T-cell (primary cell): Measurements from ENCODE around the gene EGFL8. TPM values are rescaled to one million over a fixed set of nuclear protein-coding genes. Genes with fewer than 3 reads are reported as not detected.
A peak's percentile ranks its signal among the peaks of the same experiment; 100 is the strongest.

Experiments used
- ATAC-seq, 4 experiments: fragments of 200-7000 bp in 3 of 4; fragments of 150-1000 bp in 1 of 4; cut with Tn5 transposase; replicated peaks in 1 of 4; 1 replicate in 3 of 4; 2 replicates in 1 of 4; pipeline ENCODE4 v1.10.0; 2021; ENCODE audit warnings: moderate library complexity in 3 of 4, mild to moderate bottlenecking in 2 of 4, moderate number of reproducible peaks in 1 of 4
- CTCF ChIA-PET, 2 donors: fragments of 300-600 bp; sonication (Branson Sonifier 250); formaldehyde crosslinking; loops; one replicate each; lab custom pipeline; 2022; ENCODE audit warnings: antibody characterized with exemption in 2 of 2; lab: Charles Lee
- POLR2A ChIA-PET, 2 donors: fragments of 300-600 bp; sonication (Branson Sonifier 250); formaldehyde crosslinking; loops; one replicate each; lab custom pipeline; 2022; ENCODE audit warnings: antibody characterized with exemption in 2 of 2; lab: Charles Lee
- DNase-seq, 35 experiments: peaks; one replicate each; pipeline versions ENCODE4 v3.0.0 to v3.0.0-alpha.2; 2013 to 2023
- H3K27ac ChIP-seq: one replicate; pipeline ENCODE4 v1.5.1; 2013; ENCODE audit warnings: low read length
- H3K27me3 ChIP-seq, 2 experiments: replicated peaks in 1 of 2; 1 replicate in 1 of 2; 2 replicates in 1 of 2; pipeline versions ENCODE4 v1.6.1 to v1.7.0; 2013; ENCODE audit warnings: low read length in 1 of 2, mixed read lengths in 1 of 2; ENCODE audit not compliant: control insufficient read depth in 2 of 2, insufficient read depth in 2 of 2; ENCODE audit errors: extremely low read depth in 1 of 2
- H3K36me3 ChIP-seq, 2 donors: 1 replicate in 1 of 2; 2 replicates in 1 of 2; pipeline versions ENCODE4 v1.6.1 to v1.7.0; 2013; ENCODE audit warnings: low read length in 1 of 2; ENCODE audit not compliant: control insufficient read depth in 2 of 2, insufficient read depth in 1 of 2; ENCODE audit errors: extremely low read depth in 1 of 2
- H3K4me1 ChIP-seq, 2 experiments: 1 replicate in 1 of 2; 2 replicates in 1 of 2; pipeline versions ENCODE4 v1.6.1 to v1.7.0; 2013; ENCODE audit warnings: low read length in 2 of 2, mixed read lengths in 1 of 2; ENCODE audit not compliant: insufficient read depth in 2 of 2, control insufficient read depth in 1 of 2; ENCODE audit errors: extremely low read depth in 1 of 2
- H3K4me3 ChIP-seq, 2 donors: 1 replicate in 1 of 2; 2 replicates in 1 of 2; pipeline versions ENCODE4 v1.5.1 to v1.7.0; 2013; ENCODE audit warnings: mild to moderate bottlenecking in 2 of 2, low read length in 1 of 2, moderate library complexity in 1 of 2; ENCODE audit not compliant: control insufficient read depth in 1 of 2; ENCODE audit errors: extremely low read depth in 1 of 2
- H3K9me3 ChIP-seq: 2 replicates; pipeline ENCODE4 v1.7.0; 2013
- H3K27ac Mint-ChIP-seq, 2 donors: one replicate each; pipeline ENCODE4 v1.8.0; 2020 to 2021; ENCODE audit warnings: mild to moderate bottlenecking in 2 of 2, mixed read lengths in 2 of 2
- H3K27me3 Mint-ChIP-seq, 2 donors: one replicate each; pipeline ENCODE4 v1.8.0; 2021 to 2022; ENCODE audit warnings: mixed read lengths in 2 of 2
- H3K36me3 Mint-ChIP-seq: one replicate; pipeline ENCODE4 v1.8.0; 2021; ENCODE audit warnings: mixed read lengths
- H3K4me1 Mint-ChIP-seq, 3 donors: one replicate each; pipeline ENCODE4 v1.8.0; 2020 to 2022; ENCODE audit warnings: mixed read lengths in 3 of 3, mild to moderate bottlenecking in 1 of 3
- H3K4me3 Mint-ChIP-seq, 3 donors: one replicate each; pipeline ENCODE4 v1.8.0; 2020 to 2022; ENCODE audit warnings: mild to moderate bottlenecking in 3 of 3, mixed read lengths in 3 of 3, moderate library complexity in 3 of 3
- H3K9me3 Mint-ChIP-seq, 3 donors: one replicate each; pipeline ENCODE4 v1.8.0; 2020 to 2022; ENCODE audit warnings: mixed read lengths in 3 of 3
- WGBS: methylation state at CpG from one replicate; pipeline ENCODE4 v1.1.5; 2013; ENCODE audit warnings: missing lambda C conversion rate; ENCODE audit not compliant: insufficient coverage; 5-methylcytosine and 5-hydroxymethylcytosine counted together
- total RNA-seq, 35 experiments: library from RNA in 6 of 35; stranded (reverse) in 6 of 35; fragments of 120-200 nt in 1 of 35; gene quantifications; one replicate each; pipeline versions ENCODE4 v1.2.1 to v1.2.4 and lab custom pipeline; 2013 to 2026

EGFL8 gene
- total RNA-seq, 5 donors from 2014 or later (not counting 1 experiment from before 2014, with no cell fraction given), result 13.9 to 18.9 (median 16.9) TPM

- WGBS, result 77% methylated on average over 17 of the region's 35 CpGs
- Mint-ChIP-seq H3K36me3 (peaks cover 7% of the 10 kb centered on the region), H3K4me1 (peaks cover 59 to 73% (median 66%) of the 10 kb centered on the region in 3 donors), H3K9me3 (no peaks in the 10 kb centered on the region), H3K27ac (peak overlapping the region; percentile 55 to 71), H3K4me3 (peak overlapping the region; percentile 65 to 97 (median 91)), H3K27me3 (peaks cover 6 to 34% of the 10 kb centered on the region in 2 donors)
- Histone ChIP-seq H3K27ac (peak overlapping the region; percentile 81), H3K27me3 (peaks cover under 1 to 43% of the 10 kb centered on the region in 2 experiments), H3K4me1 (peaks cover 6 to 71% of the 10 kb centered on the region in 2 experiments), H3K36me3 (peaks cover 2 to 5% of the 10 kb centered on the region in 2 donors), H3K4me3 (no peak overlapping the region), H3K9me3 (no peaks in the 10 kb centered on the region)
- CTCF ChIA-PET, result interaction anchor here in 1 of 2 donors (0.6 kb wide), 1 partner anchor 36 kb away, joined by 5 read pairs; no protein-coding TSS in a partner anchor
- ATAC-seq, result no peak
- no peak for DNase-seq
- POLR2A ChIA-PET, result no interaction called here
Measured at GRCh38 chr6:32152769-32153563, 11.4 kb upstream of the EGFL8 start.

GRCh38 chr6:32153564-32154513, 10.6 kb upstream of the EGFL8 start, which contains the start of gene PPT2:
TSS of gene PPT2 (plus strand) at chr6:32154141. CDS start at chr6:32154595, 454 bp downstream.
- peak; percentile 62 to 78 (median 66) for ATAC-seq
- Mint-ChIP-seq H3K4me3 (peak within 1 kb of the TSS; percentile 91 to 97 (median 94)), H3K36me3 (peaks cover 14% of the 10 kb centered on the region), H3K4me1 (peaks cover 50 to 64% (median 57%) of the 10 kb centered on the region in 3 donors), H3K27me3 (peaks cover 6 to 26% of the 10 kb centered on the region in 2 donors), H3K9me3 (no peaks in the 10 kb centered on the region), H3K27ac (peak within 1 kb of the TSS; percentile 75 to 93)
- WGBS, result under 1% methylated on average over 30 of the region's 52 CpGs
- Histone ChIP-seq H3K36me3 (peaks cover 6% of the 10 kb centered on the region in 2 donors), H3K4me1 (peaks cover 6 to 63% of the 10 kb centered on the region in 2 experiments), H3K9me3 (no peaks in the 10 kb centered on the region), H3K27me3 (peaks cover 0 to 34% of the 10 kb centered on the region in 2 experiments), H3K4me3 (peak within 1 kb of the TSS; percentile 92), H3K27ac (peak within 1 kb of the TSS; percentile 81)
- CTCF ChIA-PET, result interaction anchor here in 1 of 2 donors (1.0 kb wide), 1 partner anchor 35 kb away, joined by 3 read pairs; no protein-coding TSS in a partner anchor
- DNase-seq, result peak; percentile 50 to 86 (median 69)
- POLR2A ChIA-PET, result interaction anchor here in 1 of 2 donors (0.6 kb wide), 1 partner anchor 1446 kb away, joined by 5 read pairs; no protein-coding TSS in a partner anchor

- Mint-ChIP-seq H3K36me3 (peaks cover 14% of the 10 kb centered on the region), H3K9me3 (no peaks in the 10 kb centered on the region), H3K4me3 (peak overlapping the region; percentile 91 to 97 (median 94)), H3K4me1 (peaks cover 46 to 60% (median 53%) of the 10 kb centered on the region in 3 donors), H3K27ac (peak overlapping the region; percentile 75 to 93), H3K27me3 (peaks cover 5 to 22% of the 10 kb centered on the region in 2 donors)
- Histone ChIP-seq H3K27ac (peak overlapping the region; percentile 81), H3K36me3 (peaks cover 6% of the 10 kb centered on the region in 2 donors), H3K27me3 (peaks cover 0 to 26% of the 10 kb centered on the region in 2 experiments), H3K4me1 (peaks cover 6 to 55% of the 10 kb centered on the region in 2 experiments), H3K4me3 (peak overlapping the region; percentile 92), H3K9me3 (no peaks in the 10 kb centered on the region)
- ChIA-PET POLR2A (interaction anchor here in 1 of 2 donors (0.6 kb wide), 1 partner anchor 1447 kb away, joined by 5 read pairs; no protein-coding TSS in a partner anchor), CTCF (interaction anchor here in 1 of 2 donors (0.6 to 1.0 kb wide), 2 partner anchors 36 to 248 kb away, joined by 3 read pairs; no protein-coding TSS in a partner anchor)
- DNase-seq, result peak; percentile 34 to 79 (median 54)
- WGBS, result under 1% methylated on average over 22 of the region's 34 CpGs
- peak; percentile 70 to 80 (median 78) for ATAC-seq
Measured at GRCh38 chr6:32154514-32155161, 9.8 kb upstream of the EGFL8 start.

GRCh38 chr6:32156891-32157290, 7.5 kb upstream of the EGFL8 start:
- H3K27ac Mint-ChIP-seq, result no peak overlapping the region

GRCh38 chr6:32158052-32158451, 6.3 kb upstream of the EGFL8 start:
- POLR2A ChIA-PET, result no interaction called here
- ATAC-seq, result no peak

More at GRCh38 chr6:32156891-32157290, 7.5 kb upstream of the EGFL8 start:
- H3K27me3 ChIP-seq, result peaks cover 0 to 11% of the 10 kb centered on the region in 2 experiments
- no peak for ATAC-seq
- WGBS, result no CpG with 5 or more reads among the region's 9 CpGs
- H3K27ac ChIP-seq, result no peak overlapping the region
- CTCF ChIA-PET, result no interaction called here
- no peak for DNase-seq
- POLR2A ChIA-PET, result no interaction called here
- peaks cover 14% of the 10 kb centered on the region for H3K36me3 Mint-ChIP-seq
- H3K4me1 Mint-ChIP-seq, result peaks cover 32 to 38% (median 38%) of the 10 kb centered on the region in 3 donors
- peaks cover 0 to 7% of the 10 kb centered on the region in 2 donors for H3K27me3 Mint-ChIP-seq
- no peaks in the 10 kb centered on the region for H3K9me3 ChIP-seq
- H3K36me3 ChIP-seq, result peaks cover 6% of the 10 kb centered on the region in 2 donors
- H3K9me3 Mint-ChIP-seq, result no peaks in the 10 kb centered on the region
- H3K4me1 ChIP-seq, result peaks cover 6 to 40% of the 10 kb centered on the region in 2 experiments
- no peak overlapping the region for H3K4me3 ChIP-seq
- H3K4me3 Mint-ChIP-seq, result no peak overlapping the region

More at GRCh38 chr6:32158052-32158451, 6.3 kb upstream of the EGFL8 start:
- CTCF ChIA-PET, result no interaction called here
- DNase-seq, result no peak
- H3K9me3 ChIP-seq, result no peaks in the 10 kb centered on the region
- H3K27ac ChIP-seq, result no peak overlapping the region
- peaks cover 20 to 26% (median 26%) of the 10 kb centered on the region in 3 donors for H3K4me1 Mint-ChIP-seq
- peaks cover 0 to 4% of the 10 kb centered on the region in 2 experiments for H3K27me3 ChIP-seq
- no peaks in the 10 kb centered on the region for H3K9me3 Mint-ChIP-seq
- no peak overlapping the region for H3K27ac Mint-ChIP-seq
- H3K4me3 Mint-ChIP-seq, result no peak overlapping the region
- peaks cover 16% of the 10 kb centered on the region for H3K36me3 Mint-ChIP-seq
- no peak overlapping the region for H3K4me3 ChIP-seq
- H3K36me3 ChIP-seq, result peaks cover 6 to 12% of the 10 kb centered on the region in 2 donors
- peaks cover 0 to 3% of the 10 kb centered on the region in 2 donors for H3K27me3 Mint-ChIP-seq
- H3K4me1 ChIP-seq, result peaks cover 6 to 29% of the 10 kb centered on the region in 2 experiments
